ENCODE results near the gene MTHFS. TPM values are rescaled to one million over a fixed set of nuclear protein-coding genes. Genes with fewer than 3 reads are reported as not detected.
"Not testable (repeated sequence)": the region's sequence is repeated elsewhere in the genome, so short reads cannot be mapped to it uniquely, and the experiment has no call there.

MTHFS gene
- polyA plus RNA-seq, 1 donor (not counting 4 experiments of a cell fraction or from before 2014, with no cell fraction given), result 33.8 TPM

DNA sequence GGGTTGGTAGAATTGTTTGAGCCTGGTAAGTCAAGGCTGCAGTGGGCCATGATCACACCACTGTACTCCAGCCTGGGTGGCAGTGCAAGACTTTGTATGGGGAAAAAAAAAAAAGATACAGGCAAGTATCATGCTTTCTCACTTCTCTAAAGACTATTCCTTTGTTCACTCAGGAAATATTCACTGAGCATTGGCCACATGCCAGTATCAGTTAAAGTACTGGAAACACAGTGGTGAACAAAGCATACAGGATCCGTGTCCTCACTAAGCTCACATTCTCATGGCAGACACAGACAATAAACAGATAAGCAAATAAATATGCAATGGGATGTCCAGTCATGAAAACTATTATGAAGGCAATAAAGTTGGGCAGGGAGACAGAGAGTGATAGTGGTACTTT is 5.1 kb upstream of the MTHFS start:
- Histone ChIP-seq H3K9me3 (ENCODE audit: control insufficient read depth, low read depth, low read length) (no peaks in the 10 kb centered on the region), H3K79me2 (ENCODE audit: control insufficient read depth, insufficient read depth, low read length) (no peaks in the 10 kb centered on the region), H4K20me1 (ENCODE audit: control insufficient read depth, extremely low read depth, insufficient read depth, low read length) (no peaks in the 10 kb centered on the region), H2AFZ (ENCODE audit: control insufficient read depth, low read length) (no peak overlapping the region), H3K27ac (ENCODE audit: control insufficient read depth, insufficient read depth, low read length) (no peak overlapping the region), H3K36me3 (ENCODE audit: control insufficient read depth in 2 of 2, extremely low read depth in 1 of 2, insufficient read depth in 2 of 2, low read length in 2 of 2) (peaks cover 0 to 2% of the 10 kb centered on the region in 2 experiments), H3K9me1 (ENCODE audit: control insufficient read depth, extremely low read depth, insufficient read depth, low read length) (no peaks in the 10 kb centered on the region), H3K27me3 (ENCODE audit: control insufficient read depth, extremely low read depth, insufficient read depth, low read length) (no peaks in the 10 kb centered on the region), H3K4me3 (ENCODE audit: control insufficient read depth in 2 of 3, extremely low read depth in 1 of 3, insufficient read depth in 2 of 3, low read depth in 1 of 3, low read length in 3 of 3) (no peak overlapping the region), H3K4me1 (ENCODE audit: control insufficient read depth, extremely low read depth, insufficient read depth, low read length) (peaks cover 5% of the 10 kb centered on the region), H3K4me2 (ENCODE audit: control insufficient read depth, extremely low read depth, insufficient read depth, low read depth, low read length) (no peak overlapping the region), H3K9ac (ENCODE audit: control insufficient read depth, extremely low read depth, insufficient read depth, low read length) (no peak overlapping the region)
- TF ChIP-seq EZH2 (IDR thresholded peaks at IDR 0.05; ENCODE audit: low read length), result no peak
- TF ChIP-seq, protein P1, sequence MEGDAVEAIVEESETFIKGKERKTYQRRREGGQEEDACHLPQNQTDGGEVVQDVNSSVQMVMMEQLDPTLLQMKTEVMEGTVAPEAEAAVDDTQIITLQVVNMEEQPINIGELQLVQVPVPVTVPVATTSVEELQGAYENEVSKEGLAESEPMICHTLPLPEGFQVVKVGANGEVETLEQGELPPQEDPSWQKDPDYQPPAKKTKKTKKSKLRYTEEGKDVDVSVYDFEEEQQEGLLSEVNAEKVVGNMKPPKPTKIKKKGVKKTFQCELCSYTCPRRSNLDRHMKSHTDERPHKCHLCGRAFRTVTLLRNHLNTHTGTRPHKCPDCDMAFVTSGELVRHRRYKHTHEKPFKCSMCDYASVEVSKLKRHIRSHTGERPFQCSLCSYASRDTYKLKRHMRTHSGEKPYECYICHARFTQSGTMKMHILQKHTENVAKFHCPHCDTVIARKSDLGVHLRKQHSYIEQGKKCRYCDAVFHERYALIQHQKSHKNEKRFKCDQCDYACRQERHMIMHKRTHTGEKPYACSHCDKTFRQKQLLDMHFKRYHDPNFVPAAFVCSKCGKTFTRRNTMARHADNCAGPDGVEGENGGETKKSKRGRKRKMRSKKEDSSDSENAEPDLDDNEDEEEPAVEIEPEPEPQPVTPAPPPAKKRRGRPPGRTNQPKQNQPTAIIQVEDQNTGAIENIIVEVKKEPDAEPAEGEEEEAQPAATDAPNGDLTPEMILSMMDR (optimal IDR thresholded peaks at IDR 0.05 in 1 of 3, IDR thresholded peaks at IDR 0.05 in 1 of 3, conservative IDR thresholded peaks at IDR 0.05 in 1 of 3; ENCODE audit: extremely low read depth in 1 of 3, insufficient read depth in 2 of 3, low read length in 3 of 3), result no peak
- no peak for DNase-seq (ENCODE audit: low read depth, low spot score)
- dilution Hi-C loops (cut with MboI; ENCODE audit: extremely low pct_ligation_motif_present, low sequenced_read_pairs), result no loop called here
- no peak for FAIRE-seq

DNA sequence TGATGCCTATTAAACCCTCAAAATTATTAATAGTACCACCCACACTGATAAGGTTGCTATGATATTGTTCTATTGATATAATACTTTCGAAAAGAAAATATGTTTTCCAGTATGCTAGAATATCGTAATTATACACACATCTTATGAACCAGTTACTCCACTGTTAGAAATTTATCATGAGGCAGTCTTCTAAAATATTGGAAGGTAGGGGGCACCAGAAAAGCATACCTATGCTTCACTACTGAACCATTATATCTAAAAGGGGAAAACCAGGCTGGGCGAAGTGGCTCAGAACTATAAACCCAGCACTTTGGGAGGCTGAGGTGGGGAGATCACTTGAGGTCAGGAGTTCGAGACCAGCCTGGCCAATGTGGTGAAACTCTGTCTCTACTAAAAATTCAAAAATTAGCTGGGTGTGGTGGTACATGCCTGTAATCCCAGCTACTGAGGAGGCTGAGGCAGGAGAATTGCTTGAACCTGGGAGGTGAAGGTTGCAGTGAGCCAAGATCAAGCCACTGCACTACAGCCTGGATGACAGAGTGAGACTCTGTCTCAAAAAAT is 4.1 kb upstream of the MTHFS start:
- H4K20me1 ChIP-seq (ENCODE audit: control insufficient read depth, extremely low read depth, insufficient read depth, low read length); H3K79me2 ChIP-seq (ENCODE audit: control insufficient read depth, insufficient read depth, low read length); H3K4me3 ChIP-seq (ENCODE audit: control insufficient read depth in 2 of 3, extremely low read depth in 1 of 3, insufficient read depth in 2 of 3, low read depth in 1 of 3, low read length in 3 of 3); DNase-seq (ENCODE audit: low read depth, low spot score); FAIRE-seq; H3K36me3 ChIP-seq (ENCODE audit: control insufficient read depth in 2 of 2, extremely low read depth in 1 of 2, insufficient read depth in 2 of 2, low read length in 2 of 2); H3K27me3 ChIP-seq (ENCODE audit: control insufficient read depth, extremely low read depth, insufficient read depth, low read length); H3K4me1 ChIP-seq (ENCODE audit: control insufficient read depth, extremely low read depth, insufficient read depth, low read length); H3K9ac ChIP-seq (ENCODE audit: control insufficient read depth, extremely low read depth, insufficient read depth, low read length); dilution Hi-C loops (cut with MboI; ENCODE audit: extremely low pct_ligation_motif_present, low sequenced_read_pairs); H3K9me1 ChIP-seq (ENCODE audit: control insufficient read depth, extremely low read depth, insufficient read depth, low read length); H2AFZ ChIP-seq (ENCODE audit: control insufficient read depth, low read length); H3K9me3 ChIP-seq (ENCODE audit: control insufficient read depth, low read depth, low read length); H3K4me2 ChIP-seq (ENCODE audit: control insufficient read depth, extremely low read depth, insufficient read depth, low read depth, low read length); H3K27ac ChIP-seq (ENCODE audit: control insufficient read depth, insufficient read depth, low read length): not testable (repeated sequence)

DNA sequence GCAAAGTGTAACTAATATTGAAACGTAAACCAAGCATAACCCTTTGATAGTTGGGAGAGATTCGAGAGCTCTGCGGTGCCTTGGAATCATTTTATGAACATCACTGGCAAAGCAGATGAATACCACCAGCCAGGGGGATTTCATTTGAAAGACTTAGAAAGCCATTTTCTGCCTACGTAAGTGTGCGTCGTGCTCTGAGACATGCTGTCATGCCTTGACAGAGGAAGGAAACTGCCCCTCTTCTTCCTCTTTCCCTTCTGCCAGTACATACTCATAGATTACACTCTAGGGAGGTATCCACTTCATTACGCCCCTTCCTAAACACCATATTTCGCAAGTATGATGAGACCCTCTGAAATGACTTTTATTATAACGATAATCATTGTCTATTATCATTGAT is 3.3 kb upstream of the MTHFS start:
- no peak for TF ChIP-seq EZH2 (IDR thresholded peaks at IDR 0.05; ENCODE audit: low read length)
- TF ChIP-seq, protein P1 (optimal IDR thresholded peaks at IDR 0.05 in 1 of 3, IDR thresholded peaks at IDR 0.05 in 1 of 3, conservative IDR thresholded peaks at IDR 0.05 in 1 of 3; ENCODE audit: extremely low read depth in 1 of 3, insufficient read depth in 2 of 3, low read length in 3 of 3), result no peak
- H3K4me1 ChIP-seq (ENCODE audit: control insufficient read depth, extremely low read depth, insufficient read depth, low read length), result peaks cover 10% of the 10 kb centered on the region
- H3K36me3 ChIP-seq (ENCODE audit: control insufficient read depth in 2 of 2, extremely low read depth in 1 of 2, insufficient read depth in 2 of 2, low read length in 2 of 2), result peaks cover 0 to 2% of the 10 kb centered on the region in 2 experiments
- H4K20me1 ChIP-seq (ENCODE audit: control insufficient read depth, extremely low read depth, insufficient read depth, low read length), result no peaks in the 10 kb centered on the region
- H3K9me3 ChIP-seq (ENCODE audit: control insufficient read depth, low read depth, low read length), result no peaks in the 10 kb centered on the region
- FAIRE-seq, result no peak
- no peaks in the 10 kb centered on the region for H3K9me1 ChIP-seq (ENCODE audit: control insufficient read depth, extremely low read depth, insufficient read depth, low read length)
- no peak for DNase-seq (ENCODE audit: low read depth, low spot score)
- dilution Hi-C loops (cut with MboI; ENCODE audit: extremely low pct_ligation_motif_present, low sequenced_read_pairs), result no loop called here
- H3K27me3 ChIP-seq (ENCODE audit: control insufficient read depth, extremely low read depth, insufficient read depth, low read length), result no peaks in the 10 kb centered on the region
- H3K79me2 ChIP-seq (ENCODE audit: control insufficient read depth, insufficient read depth, low read length), result peaks cover 9% of the 10 kb centered on the region
- H3K4me3 ChIP-seq (ENCODE audit: control insufficient read depth in 2 of 3, extremely low read depth in 1 of 3, insufficient read depth in 2 of 3, low read depth in 1 of 3, low read length in 3 of 3), result no peak overlapping the region
- H3K4me2 ChIP-seq (ENCODE audit: control insufficient read depth, extremely low read depth, insufficient read depth, low read depth, low read length), result no peak overlapping the region
- no peak overlapping the region for H2AFZ ChIP-seq (ENCODE audit: control insufficient read depth, low read length)
- H3K27ac ChIP-seq (ENCODE audit: control insufficient read depth, insufficient read depth, low read length), result no peak overlapping the region
- no peak overlapping the region for H3K9ac ChIP-seq (ENCODE audit: control insufficient read depth, extremely low read depth, insufficient read depth, low read length)

GRCh38 chr15:79898786-79899185 is 2.0 kb upstream of the MTHFS start:
- H4K20me1 ChIP-seq (ENCODE audit: control insufficient read depth, extremely low read depth, insufficient read depth, low read length); H3K9ac ChIP-seq (ENCODE audit: control insufficient read depth, extremely low read depth, insufficient read depth, low read length); FAIRE-seq; H3K4me2 ChIP-seq (ENCODE audit: control insufficient read depth, extremely low read depth, insufficient read depth, low read depth, low read length); H2AFZ ChIP-seq (ENCODE audit: control insufficient read depth, low read length); H3K9me3 ChIP-seq (ENCODE audit: control insufficient read depth, low read depth, low read length); DNase-seq (ENCODE audit: low read depth, low spot score); H3K9me1 ChIP-seq (ENCODE audit: control insufficient read depth, extremely low read depth, insufficient read depth, low read length); H3K4me3 ChIP-seq (ENCODE audit: control insufficient read depth in 2 of 3, extremely low read depth in 1 of 3, insufficient read depth in 2 of 3, low read depth in 1 of 3, low read length in 3 of 3); H3K27me3 ChIP-seq (ENCODE audit: control insufficient read depth, extremely low read depth, insufficient read depth, low read length); dilution Hi-C loops (cut with MboI; ENCODE audit: extremely low pct_ligation_motif_present, low sequenced_read_pairs); H3K4me1 ChIP-seq (ENCODE audit: control insufficient read depth, extremely low read depth, insufficient read depth, low read length); H3K36me3 ChIP-seq (ENCODE audit: control insufficient read depth in 2 of 2, extremely low read depth in 1 of 2, insufficient read depth in 2 of 2, low read length in 2 of 2); H3K27ac ChIP-seq (ENCODE audit: control insufficient read depth, insufficient read depth, low read length): not testable (repeated sequence)
- H3K79me2 ChIP-seq (ENCODE audit: control insufficient read depth, insufficient read depth, low read length), result peaks cover 14% of the 10 kb centered on the region
